ENCODE measurements around the gene H6PD.

The H6PD gene

DNA sequence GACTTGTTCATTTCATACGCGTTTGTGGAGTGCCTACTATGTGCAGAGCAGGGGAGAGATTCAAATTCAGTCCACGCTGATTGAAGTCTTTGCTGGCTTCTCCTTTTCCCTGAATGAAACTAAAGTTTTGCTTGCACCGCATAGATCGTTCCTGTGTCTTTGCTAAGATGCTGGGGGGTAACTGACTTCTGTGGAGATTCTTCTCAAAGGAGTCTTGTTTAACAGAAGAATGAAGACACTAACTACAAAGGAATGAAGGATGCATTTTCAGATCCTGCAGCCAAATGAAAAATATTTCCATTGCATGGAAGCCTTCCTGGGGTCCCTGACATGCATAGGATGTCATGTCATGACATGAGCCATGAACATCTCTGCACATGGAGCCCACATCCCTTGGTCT, 26.9 kb upstream of the H6PD start:
- no peak for DNase-seq

DNA sequence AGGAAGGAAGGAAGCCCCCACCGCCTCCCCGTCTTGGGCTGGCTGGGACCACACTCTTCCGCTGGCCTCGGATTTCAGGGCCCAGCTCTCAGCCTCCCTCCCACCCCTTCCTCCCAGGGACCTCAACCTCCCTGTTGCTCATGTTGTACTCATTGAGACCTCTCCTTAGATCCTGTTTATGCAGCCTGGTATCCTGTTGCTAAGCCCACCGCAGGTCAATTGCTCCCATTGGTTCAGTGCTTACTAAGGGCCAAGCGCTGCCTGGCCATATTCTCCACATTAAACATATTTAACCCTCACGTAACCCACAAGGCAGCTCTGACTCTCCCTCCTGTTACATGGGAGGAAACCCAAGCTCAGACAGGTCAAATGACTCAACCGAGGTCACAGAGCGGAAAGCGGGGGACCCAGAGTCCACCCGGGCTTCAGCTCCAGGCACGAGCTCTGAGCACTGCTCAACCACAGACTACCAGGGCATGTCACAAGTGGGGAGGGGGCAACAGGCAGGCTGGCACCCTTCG, 23.2 kb upstream of the H6PD start:
- no peak for DNase-seq

DNA sequence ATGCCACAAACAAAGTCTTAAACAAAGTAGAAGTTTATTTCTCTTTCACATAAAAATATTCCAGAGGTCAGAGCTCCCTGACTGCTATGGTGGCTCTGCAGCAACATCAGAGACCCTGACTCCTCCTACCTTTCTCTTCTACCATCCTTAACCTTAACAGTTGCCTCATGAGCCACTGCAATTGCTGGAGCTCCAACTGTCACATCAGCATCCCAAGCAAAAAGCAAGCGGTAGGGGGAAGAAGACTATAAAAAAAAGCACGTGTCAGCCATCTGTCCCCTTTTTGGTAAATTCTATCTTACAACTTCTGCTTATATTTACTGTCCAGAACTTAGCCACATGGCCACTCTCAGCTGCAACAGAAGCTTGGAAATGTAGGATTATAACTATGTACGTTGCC, 21.8 kb upstream of the H6PD start:
- no peak for DNase-seq

DNA sequence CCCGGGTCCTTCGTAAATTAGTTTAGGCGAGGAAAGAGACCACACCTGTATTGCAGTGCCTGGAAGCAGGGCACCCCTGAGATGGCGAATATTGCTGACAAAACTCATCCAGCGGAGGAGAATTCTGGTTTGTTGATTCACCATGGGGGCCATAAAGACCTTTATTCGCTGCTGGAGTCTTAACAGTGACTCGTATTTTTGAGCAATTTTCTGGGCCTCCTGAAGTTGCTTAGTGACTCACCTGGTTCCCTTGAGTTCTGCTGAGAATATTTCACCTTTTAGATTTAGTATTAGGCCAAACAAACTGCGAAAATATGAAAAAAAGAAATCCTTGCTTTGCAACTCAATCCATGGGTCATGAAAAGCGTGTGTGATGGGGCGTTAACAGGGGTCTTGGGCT, 20.6 kb upstream of the H6PD start:
- DNase-seq = no peak

DNA sequence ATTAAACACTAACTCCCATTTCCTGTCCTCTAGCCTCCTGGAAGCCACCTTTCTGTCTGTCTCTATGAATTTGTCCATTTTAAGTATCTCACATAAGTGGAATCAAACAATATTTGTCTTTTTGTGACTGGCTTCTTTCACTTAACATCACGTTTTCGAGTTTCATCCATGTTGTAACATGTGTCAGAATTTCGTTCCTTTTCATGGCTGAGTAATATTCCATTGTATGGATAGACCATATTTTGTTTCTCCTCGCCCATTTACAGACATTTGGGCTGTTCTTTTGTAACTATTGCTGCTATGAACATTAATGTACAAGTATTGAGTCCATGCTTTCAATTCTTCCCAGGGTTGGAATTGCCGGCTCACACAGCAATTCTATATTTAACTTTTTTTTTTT, 15.7 kb upstream of the H6PD start:
- no peak for DNase-seq

GRCh38 chr1:9222846-9223625, 11.5 kb upstream of the H6PD start:
- no peak for DNase-seq

- DNase-seq = no peak
Measured at GRCh38 chr1:9224664-9225410, 9.7 kb upstream of the H6PD start.

DNA sequence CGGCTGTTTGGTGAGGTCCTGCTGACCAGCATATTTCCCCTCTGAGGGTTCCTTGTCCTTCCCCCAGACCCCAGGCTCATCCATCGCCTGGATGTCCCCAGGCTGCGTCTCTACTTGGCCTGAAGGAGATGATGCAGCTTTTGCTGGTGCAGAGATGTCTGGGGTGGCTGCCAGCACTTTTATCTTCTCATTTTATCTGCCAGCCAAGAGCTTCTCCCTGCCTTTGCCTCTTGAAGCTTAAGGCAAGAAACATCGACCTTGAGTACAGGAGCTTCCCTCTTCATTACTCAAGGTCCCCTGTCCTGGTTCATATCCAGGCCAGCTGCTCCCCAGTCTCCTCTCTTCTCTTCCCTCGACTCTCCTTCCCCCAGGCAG, 9.2 kb upstream of the H6PD start:
- no peak for DNase-seq

DNA sequence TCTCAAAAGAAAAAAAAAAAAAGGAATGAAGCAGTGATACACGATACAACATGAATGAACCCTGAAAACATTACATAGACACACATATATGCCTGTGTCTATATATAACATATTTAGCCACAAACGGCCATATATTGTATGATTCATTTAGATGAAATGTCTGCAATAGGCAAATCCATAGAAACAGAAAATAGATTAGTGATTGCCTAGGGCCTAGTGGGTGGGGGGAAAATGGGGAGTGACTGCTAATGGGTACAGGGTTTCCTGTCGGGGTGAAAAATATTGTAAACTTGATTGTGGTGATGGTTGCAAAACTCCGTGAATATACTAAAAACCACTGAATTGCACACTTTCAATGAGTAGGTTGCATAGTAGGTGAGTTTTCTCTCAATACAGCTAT, 6.0 kb upstream of the H6PD start:
- DNase-seq = peak; percentile 92

- no peak for DNase-seq
Measured at GRCh38 chr1:9229549-9229948, 5.0 kb upstream of the H6PD start.

GRCh38 chr1:9230869-9231533, 3.6 kb upstream of the H6PD start:
- DNase-seq = peak; percentile 60

- peak; percentile 54 for DNase-seq
Measured at GRCh38 chr1:9231648-9232332, 2.8 kb upstream of the H6PD start.

- DNase-seq = peak; percentile 91
Measured at GRCh38 chr1:9233241-9233941, 1.2 kb upstream of the H6PD start.

DNA sequence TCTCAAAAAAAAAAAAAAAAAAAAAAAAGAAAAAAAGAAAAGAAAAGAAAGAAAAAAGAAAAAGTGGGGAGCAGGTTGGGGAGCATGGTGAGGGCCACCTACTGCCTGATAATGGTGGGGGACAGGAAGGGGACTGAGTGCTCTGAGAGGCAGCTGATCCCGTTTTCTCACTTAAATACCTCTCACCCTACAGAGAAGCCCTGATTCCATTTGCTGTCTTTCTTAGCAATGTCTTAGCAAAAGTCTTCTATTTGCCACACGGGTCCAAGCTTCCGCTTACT, 692 bp upstream of the H6PD start:
- no peak for DNase-seq

DNA sequence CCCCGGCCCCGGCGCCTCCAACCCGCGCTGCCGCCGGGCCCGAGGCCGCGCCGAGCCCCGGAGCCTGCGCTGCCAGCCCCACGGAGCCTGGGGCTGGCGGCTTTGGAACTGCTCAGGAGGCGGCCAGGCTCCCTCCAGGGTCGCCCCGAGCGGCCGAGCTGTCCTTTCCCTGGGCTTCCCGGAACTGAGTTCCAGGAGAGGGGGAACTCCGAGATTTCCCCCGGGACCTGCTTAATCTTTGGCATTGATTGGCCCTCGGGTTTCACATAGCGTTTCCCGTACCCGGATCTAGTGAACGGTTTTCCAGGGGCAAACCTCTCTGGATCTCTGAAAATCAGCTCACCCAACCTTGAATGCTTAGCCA, 504 bp downstream of the H6PD start:
- DNase-seq = peak; percentile 74

DNA sequence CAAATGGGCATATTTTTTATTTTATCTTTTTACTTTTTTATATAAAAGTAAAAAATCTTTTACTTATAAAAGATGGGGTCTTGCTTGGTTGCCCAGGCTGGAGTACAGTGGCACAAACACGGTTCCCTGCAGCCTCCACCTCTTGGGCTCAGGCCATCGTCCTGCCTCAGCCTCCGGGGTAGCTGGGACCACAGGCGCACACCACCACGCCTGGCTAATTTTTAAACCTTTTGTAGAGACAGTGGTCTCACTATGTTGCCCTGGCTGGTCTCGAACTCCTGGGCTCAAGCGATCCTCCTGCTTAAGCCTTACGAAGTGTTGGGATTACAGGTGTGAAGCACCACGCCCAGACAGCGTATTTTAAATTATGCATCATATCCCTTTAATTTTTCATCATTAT, 986 bp downstream of the H6PD start:
- DNase-seq = no peak

DNA sequence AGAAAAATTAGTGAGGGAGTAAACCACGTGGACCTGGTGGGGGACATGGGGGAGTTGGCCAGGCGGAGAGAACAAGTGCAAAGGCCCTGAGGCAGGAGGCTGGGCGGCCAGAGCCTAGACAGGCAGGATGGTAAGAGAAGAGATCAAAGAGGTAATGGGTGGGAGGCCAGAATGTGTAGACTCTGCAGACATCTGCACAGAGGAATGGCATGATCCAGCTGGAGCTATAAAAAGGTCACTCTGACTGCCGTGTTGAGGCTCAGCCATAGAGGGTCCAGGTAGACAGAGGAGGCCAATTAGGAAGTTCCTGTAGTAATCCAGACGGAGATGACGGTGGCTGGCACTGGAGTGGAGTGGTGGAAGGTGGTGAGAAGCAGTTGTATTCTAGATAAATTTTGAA, 3.6 kb downstream of the H6PD start:
- no peak for DNase-seq

- peak; percentile 78 for DNase-seq
Measured at GRCh38 chr1:9238550-9238949, 4.0 kb downstream of the H6PD start.

DNA sequence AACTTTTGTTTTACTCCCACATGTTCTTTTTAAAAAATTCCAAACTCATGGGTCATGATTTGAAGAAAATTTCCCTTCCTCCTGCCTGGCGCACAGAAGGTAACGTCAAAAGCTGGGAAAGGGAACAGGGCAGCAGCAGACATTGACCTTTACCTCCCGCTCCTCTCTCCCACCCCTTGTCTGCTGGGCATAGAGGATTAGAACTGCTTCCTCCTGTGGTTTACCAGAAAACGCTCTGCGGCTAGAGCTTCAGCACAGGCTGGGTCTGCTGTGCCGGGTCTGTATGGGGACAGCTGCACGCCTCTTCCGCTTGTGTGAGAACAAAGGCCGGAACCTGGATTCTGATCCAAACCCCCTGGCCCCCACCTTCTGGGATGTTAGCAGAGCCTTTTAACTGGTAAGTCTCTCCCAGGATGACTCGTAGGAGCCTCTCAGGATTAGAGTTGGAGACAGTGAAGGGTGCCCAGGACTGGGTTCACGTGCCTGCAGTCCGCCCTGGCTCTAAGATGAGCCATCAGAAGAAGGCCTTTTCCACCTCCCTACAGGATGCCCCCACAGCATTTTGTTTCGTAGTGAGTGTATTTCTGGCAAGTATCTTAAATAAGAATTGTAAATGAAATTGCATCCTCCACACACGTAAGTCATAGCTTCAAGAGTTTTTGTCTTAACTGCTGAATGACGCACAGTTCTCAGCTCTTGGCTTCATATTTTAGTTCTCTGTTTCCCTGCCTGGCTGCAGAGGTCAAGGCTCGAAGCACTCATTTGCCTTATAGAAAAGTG, 5.2 kb downstream of the H6PD start:
- DNase-seq = peak; percentile 80

- no peak for DNase-seq
Measured at GRCh38 chr1:9240914-9241820, 6.6 kb downstream of the H6PD start.

DNA sequence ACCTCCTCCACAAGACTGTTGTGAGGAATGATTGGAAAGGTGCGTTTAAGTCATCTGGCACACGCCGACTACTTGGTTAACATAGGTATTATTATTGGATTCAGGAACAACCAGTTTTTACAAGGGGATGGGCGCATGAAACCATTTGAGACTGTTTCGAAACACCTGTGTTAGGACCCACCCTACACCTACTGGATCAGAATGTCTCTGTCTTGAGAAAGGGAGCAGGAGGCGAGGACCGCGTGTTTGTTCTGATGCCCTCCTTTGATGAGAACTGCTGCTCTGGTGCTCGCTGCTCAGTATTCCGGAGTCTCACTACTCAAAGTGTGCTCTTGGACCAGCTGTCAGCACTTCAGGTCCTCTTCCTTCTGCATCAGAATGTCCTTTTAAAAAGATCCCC, 7.3 kb downstream of the H6PD start:
- no peak for DNase-seq

Data from inflammatory macrophage treated with lipopolysaccharide for 4 hours (primary cell).